ENCODE data around the gene MYO5C.

MYO5C gene

GRCh38 chr15:52158084-52158765, 137.4 kb downstream of the MYO5C start:
- no peak for DNase-seq (ENCODE audit: low read depth)
- no peak for TF ChIP-seq CTCF (conservative IDR thresholded peaks at IDR 0.05; ENCODE audit: control insufficient read depth, insufficient read depth, low read depth, low read length)
- no peak overlapping the region for H3K4me3 ChIP-seq (ENCODE audit: control insufficient read depth, low read depth, low read length)

GRCh38 chr15:52155878-52156277, 139.7 kb downstream of the MYO5C start:
- H3K4me3 ChIP-seq (ENCODE audit: control insufficient read depth, low read depth, low read length) = no peak overlapping the region
- no peak for DNase-seq (ENCODE audit: low read depth)
- TF ChIP-seq CTCF (conservative IDR thresholded peaks at IDR 0.05; ENCODE audit: control insufficient read depth, insufficient read depth, low read depth, low read length) = no peak

GRCh38 chr15:52154896-52155865, 140.4 kb downstream of the MYO5C start:
- no peak for TF ChIP-seq CTCF (conservative IDR thresholded peaks at IDR 0.05; ENCODE audit: control insufficient read depth, insufficient read depth, low read depth, low read length)
- no peak for DNase-seq (ENCODE audit: low read depth)
- H3K4me3 ChIP-seq (ENCODE audit: control insufficient read depth, low read depth, low read length) = no peak overlapping the region

- H3K4me3 ChIP-seq (ENCODE audit: control insufficient read depth, low read depth, low read length) = no peak overlapping the region
- no peak for DNase-seq (ENCODE audit: low read depth)
- TF ChIP-seq CTCF (conservative IDR thresholded peaks at IDR 0.05; ENCODE audit: control insufficient read depth, insufficient read depth, low read depth, low read length) = no peak
Observed at GRCh38 chr15:52153900-52154895, 141.4 kb downstream of the MYO5C start.

- DNase-seq (ENCODE audit: low read depth) = no peak
- H3K4me3 ChIP-seq (ENCODE audit: control insufficient read depth, low read depth, low read length) = no peak overlapping the region
- TF ChIP-seq CTCF (conservative IDR thresholded peaks at IDR 0.05; ENCODE audit: control insufficient read depth, insufficient read depth, low read depth, low read length) = no peak
Observed at GRCh38 chr15:52151353-52151752, 144.3 kb downstream of the MYO5C start.

GRCh38 chr15:52150871-52151270, 144.7 kb downstream of the MYO5C start:
- TF ChIP-seq CTCF (conservative IDR thresholded peaks at IDR 0.05; ENCODE audit: control insufficient read depth, insufficient read depth, low read depth, low read length) = no peak
- H3K4me3 ChIP-seq (ENCODE audit: control insufficient read depth, low read depth, low read length) = no peak overlapping the region
- no peak for DNase-seq (ENCODE audit: low read depth)
